ENCODE measurements around the gene GTPBP8. TPM values are rescaled to one million over a fixed set of nuclear protein-coding genes. Genes with fewer than 3 reads are reported as not detected.

Gene GTPBP8
- total and polyA plus RNA-seq, 10 of the 15 experiments (the other 5 are each of a cell fraction or from before 2014, with no cell fraction given), result 10.3 to 29.0 (median 17.0) TPM

GRCh38 chr3:113034011-113034410 is 43.2 kb downstream of the GTPBP8 start:
- DNase-seq (ENCODE audit: low read depth, low spot score) (no peak), ATAC-seq (no peak), FAIRE-seq (no peak)
- Histone ChIP-seq H3K4me3 (no peak overlapping the region), H3K9me3 (replicated peaks; ENCODE audit: control insufficient read depth, insufficient read depth, low read length) (no peaks in the 10 kb centered on the region), H3K27ac (ENCODE audit: control insufficient read depth, insufficient read depth) (no peak overlapping the region), H2AFZ (ENCODE audit: control insufficient read depth, low read depth, low read length) (no peak overlapping the region), H3K79me2 (ENCODE audit: control insufficient read depth, insufficient read depth, low read length) (no peaks in the 10 kb centered on the region), H3K36me3 (ENCODE audit: control insufficient read depth in 2 of 2, insufficient read depth in 2 of 2, low read length in 1 of 2) (no peaks in the 10 kb centered on the region), H4K20me1 (ENCODE audit: control insufficient read depth, insufficient read depth) (no peaks in the 10 kb centered on the region), H3K4me2 (ENCODE audit: control insufficient read depth, insufficient read depth) (no peak overlapping the region), H3K4me1 (ENCODE audit: control insufficient read depth, insufficient read depth, low read length) (no peaks in the 10 kb centered on the region), H3K9ac (ENCODE audit: control insufficient read depth, insufficient read depth, low read length) (no peak overlapping the region), H3K27me3 (replicated peaks in 1 of 2; ENCODE audit: control insufficient read depth in 2 of 2, insufficient read depth in 2 of 2, low read length in 1 of 2) (no peaks in the 10 kb centered on the region)
- POLR2A ChIA-PET, result no interaction called here
- SMC1A ChIA-PET (ENCODE audit: uncharacterized antibody, unreplicated experiment), result interaction anchor here (1.1 to 3.3 kb wide), 8 partner anchors 10 to 451 kb away, joined by 3 to 27 read pairs (median 6); no protein-coding TSS in a partner anchor
- RAD21 ChIA-PET (ENCODE audit: unreplicated experiment), result interaction anchor here (1.2 to 2.7 kb wide), 2 partner anchors 254 to 299 kb away, joined by 3 to 13 read pairs; no protein-coding TSS in a partner anchor
- CTCF ChIA-PET, result interaction anchor here (0.6 to 3.4 kb wide), 11 partner anchors 14 to 452 kb away, joined by 3 to 22 read pairs (median 8); no protein-coding TSS in a partner anchor
- TF ChIP-seq SMARCA5 (IDR thresholded peaks at IDR 0.05) (no peak), JUND (IDR thresholded peaks at IDR 0.05; ENCODE audit: low read depth, low read length) (no peak), ZSCAN29 (IDR thresholded peaks at IDR 0.05) (no peak), PAX5 (IDR thresholded peaks at IDR 0.05; ENCODE audit: borderline replicate concordance, low read depth, low read length) (no peak), NKRF (conservative IDR thresholded peaks at IDR 0.05) (no peak), ZBTB4 (CRISPR knock-in tag; IDR thresholded peaks at IDR 0.05) (no peak), BHLHE40 (IDR thresholded peaks at IDR 0.05; ENCODE audit: borderline replicate concordance in 1 of 2, low read depth in 2 of 2, low read length in 1 of 2) (no peak), NR2F1 (conservative IDR thresholded peaks at IDR 0.05) (no peak), SMAD1 (IDR thresholded peaks at IDR 0.05; ENCODE audit: low read depth, partially characterized antibody) (no peak)
- BruUV-seq (replicated peaks), result no TSS peak
- in situ Hi-C loops (cut with MboI), result no loop called here
- 47% methylated on average over 2 of the region's 2 CpGs for WGBS (ENCODE audit: insufficient coverage, insufficient replicate concordance, low lambda C conversion rate, missing lambda C conversion rate)
- intact Hi-C loops (cut with micrococcal nuclease; ENCODE audit: unreplicated experiment), result loop anchor here (2.0 kb wide), 2 partner anchors 299 to 391 kb away; no protein-coding TSS in a partner anchor

All from GM12878 (cell line).